NCI-H1694 treated with DMSO at 0.1 percent for 48 hours (cell line): Measurements from ENCODE around the gene PAPPA2.
A peak's percentile ranks its signal among the peaks of the same experiment; 100 is the strongest.

ENCODE experiments used
- DNase-seq: peaks from one replicate; lab custom pipeline; 2025; lab: John Stamatoyannopoulos, UW

The PAPPA2 gene

GRCh38 chr1:176499671-176500070 is 36.7 kb downstream of the PAPPA2 start:
- DNase-seq, result no peak

- DNase-seq, result no peak
Measured at GRCh38 chr1:176501599-176501998, 38.6 kb downstream of the PAPPA2 start.

GRCh38 chr1:176504848-176505553 is 42.0 kb downstream of the PAPPA2 start:
- DNase-seq, result no peak

GRCh38 chr1:176512966-176513365 is 50.0 kb downstream of the PAPPA2 start:
- no peak for DNase-seq

GRCh38 chr1:176515310-176515709 is 52.3 kb downstream of the PAPPA2 start:
- DNase-seq, result peak; percentile 23

- no peak for DNase-seq
Measured at GRCh38 chr1:176517484-176517883, 54.5 kb downstream of the PAPPA2 start.

GRCh38 chr1:176521211-176521610 is 58.2 kb downstream of the PAPPA2 start:
- no peak for DNase-seq

- no peak for DNase-seq
Measured at GRCh38 chr1:176522310-176522845, 59.4 kb downstream of the PAPPA2 start.

GRCh38 chr1:176529395-176530090 is 66.6 kb downstream of the PAPPA2 start:
- no peak for DNase-seq

GRCh38 chr1:176531036-176531435 is 68.1 kb downstream of the PAPPA2 start:
- DNase-seq, result no peak

GRCh38 chr1:176531921-176532897 is 69.2 kb downstream of the PAPPA2 start:
- DNase-seq, result no peak

- DNase-seq, result no peak
Measured at GRCh38 chr1:176533020-176533419, 70.0 kb downstream of the PAPPA2 start.

- DNase-seq, result no peak
Measured at GRCh38 chr1:176536588-176536987, 73.6 kb downstream of the PAPPA2 start.

- no peak for DNase-seq
Measured at GRCh38 chr1:176539018-176539417, 76.0 kb downstream of the PAPPA2 start.

GRCh38 chr1:176540428-176540827 is 77.5 kb downstream of the PAPPA2 start:
- DNase-seq, result no peak

- no peak for DNase-seq
Measured at GRCh38 chr1:176541663-176542062, 78.7 kb downstream of the PAPPA2 start.

GRCh38 chr1:176542352-176542751 is 79.4 kb downstream of the PAPPA2 start:
- DNase-seq, result no peak

GRCh38 chr1:176543360-176544129 is 80.6 kb downstream of the PAPPA2 start:
- no peak for DNase-seq

GRCh38 chr1:176545034-176545639 is 82.2 kb downstream of the PAPPA2 start:
- DNase-seq, result no peak

- DNase-seq, result no peak
Measured at GRCh38 chr1:176546825-176547224, 83.8 kb downstream of the PAPPA2 start.

- no peak for DNase-seq
Measured at GRCh38 chr1:176551146-176551545, 88.2 kb downstream of the PAPPA2 start.
